ENCODE data around the gene ZNF276.

ZNF276 gene

GRCh38 chr16:89785523-89786155 lies 64.3 kb downstream of the ZNF276 start:
- no peak for DNase-seq

- no peak for DNase-seq
These were observed 65.4 kb downstream of the ZNF276 start for GRCh38 chr16:89786474-89787364.

DNA sequence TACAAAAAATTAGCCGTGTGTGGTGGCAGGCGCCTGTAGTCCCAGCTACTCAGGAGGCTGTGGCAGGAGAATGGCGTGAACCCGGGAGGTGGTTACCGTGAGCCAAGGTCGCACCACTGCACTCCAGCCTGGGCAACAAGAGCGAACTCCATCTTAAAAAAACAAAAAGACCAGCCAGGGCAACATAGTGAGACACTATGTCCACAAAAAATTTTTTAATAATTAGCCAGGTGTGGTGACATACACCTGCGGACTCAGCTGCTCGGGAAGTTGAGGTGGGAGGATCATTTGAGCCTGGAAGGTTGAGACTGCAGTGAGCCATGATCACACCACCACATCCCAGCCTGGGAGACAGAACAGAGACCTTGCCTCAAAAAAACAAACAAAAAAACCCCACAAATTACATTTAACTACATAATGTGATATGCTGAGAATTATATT lies 66.0 kb downstream of the ZNF276 start:
- no peak for DNase-seq
